LNCAP (cell line): ENCODE data around the gene CLK3.

ENCODE experiments used
- TF ChIP-seq, protein P1 (sequence below): fragments of 450-650 bp; IDR thresholded peaks from 2 replicates; pipeline ENCODE4 v1.5.1; 2017; ENCODE audit warnings: mild to moderate bottlenecking

CLK3 gene

DNA sequence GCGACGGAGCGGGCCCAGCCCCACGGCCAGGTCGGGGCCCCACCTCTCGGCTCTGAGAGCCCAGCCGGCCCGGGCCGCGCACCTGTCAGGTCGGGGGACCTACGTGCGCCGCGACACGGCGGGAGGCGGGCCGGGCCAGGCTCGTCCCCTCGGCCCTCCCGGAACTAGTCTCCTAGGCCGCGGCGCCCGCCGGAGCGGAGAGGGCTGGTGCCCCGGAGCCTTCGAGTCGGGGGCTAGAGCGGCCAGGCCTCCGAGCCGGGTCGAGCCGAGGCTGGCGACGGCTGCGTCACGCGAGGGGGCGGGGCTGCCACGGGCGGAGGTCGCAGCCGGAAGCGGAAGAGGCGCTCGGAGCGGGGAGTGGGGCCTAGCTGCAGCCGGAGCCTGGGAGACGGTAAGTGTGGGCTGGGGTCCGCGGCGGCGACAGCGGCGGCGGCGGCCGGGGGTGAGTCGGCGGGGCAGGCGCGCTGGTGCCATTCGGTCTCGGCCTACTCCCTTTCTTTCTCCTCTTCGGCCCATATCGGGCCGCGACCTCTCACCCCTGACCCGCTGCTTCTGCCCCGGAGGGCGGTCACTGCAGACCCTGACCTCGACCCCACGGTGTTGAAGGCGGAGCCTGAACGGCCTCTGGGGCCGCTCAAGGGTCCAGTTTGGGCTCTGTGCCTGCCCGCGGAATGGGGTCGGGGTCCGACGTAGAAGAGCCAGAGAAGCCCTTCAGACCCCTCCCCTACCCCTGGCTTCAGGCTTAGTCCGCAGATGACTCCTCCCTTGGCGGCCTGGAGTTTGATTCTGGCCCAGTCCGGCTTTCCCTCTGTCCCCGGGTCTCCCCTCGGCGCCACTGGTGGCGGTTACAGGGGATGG, at the start of gene CLK3:
TSS of gene CLK3 (plus strand) at position 329 of the 858 bp plus-strand sequence. CDS start 3,361 bp downstream, outside the sequence.
- TF ChIP-seq, protein P1, sequence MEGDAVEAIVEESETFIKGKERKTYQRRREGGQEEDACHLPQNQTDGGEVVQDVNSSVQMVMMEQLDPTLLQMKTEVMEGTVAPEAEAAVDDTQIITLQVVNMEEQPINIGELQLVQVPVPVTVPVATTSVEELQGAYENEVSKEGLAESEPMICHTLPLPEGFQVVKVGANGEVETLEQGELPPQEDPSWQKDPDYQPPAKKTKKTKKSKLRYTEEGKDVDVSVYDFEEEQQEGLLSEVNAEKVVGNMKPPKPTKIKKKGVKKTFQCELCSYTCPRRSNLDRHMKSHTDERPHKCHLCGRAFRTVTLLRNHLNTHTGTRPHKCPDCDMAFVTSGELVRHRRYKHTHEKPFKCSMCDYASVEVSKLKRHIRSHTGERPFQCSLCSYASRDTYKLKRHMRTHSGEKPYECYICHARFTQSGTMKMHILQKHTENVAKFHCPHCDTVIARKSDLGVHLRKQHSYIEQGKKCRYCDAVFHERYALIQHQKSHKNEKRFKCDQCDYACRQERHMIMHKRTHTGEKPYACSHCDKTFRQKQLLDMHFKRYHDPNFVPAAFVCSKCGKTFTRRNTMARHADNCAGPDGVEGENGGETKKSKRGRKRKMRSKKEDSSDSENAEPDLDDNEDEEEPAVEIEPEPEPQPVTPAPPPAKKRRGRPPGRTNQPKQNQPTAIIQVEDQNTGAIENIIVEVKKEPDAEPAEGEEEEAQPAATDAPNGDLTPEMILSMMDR: no peak

DNA sequence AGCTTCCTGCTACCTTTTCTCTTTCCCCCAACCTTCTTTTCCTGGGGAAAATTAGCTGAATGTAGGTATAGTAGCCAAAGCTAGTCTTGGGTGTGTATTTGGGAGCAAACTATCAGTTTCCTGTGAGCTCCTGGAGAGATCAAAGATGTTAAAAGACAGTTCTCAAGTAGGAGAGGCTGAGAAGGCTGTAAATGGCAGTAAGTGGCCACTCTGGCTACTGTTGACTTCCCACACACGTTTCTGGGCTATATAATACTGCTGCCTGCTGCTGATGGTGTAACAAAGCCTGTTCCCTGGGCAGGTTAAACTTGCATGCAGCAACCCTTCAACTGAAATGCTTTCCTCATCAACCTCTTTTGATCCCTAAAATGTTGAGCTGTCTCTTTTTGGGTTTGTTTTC, 47.0 kb upstream of the CLK3 start:
- TF ChIP-seq, protein P1: no peak

DNA sequence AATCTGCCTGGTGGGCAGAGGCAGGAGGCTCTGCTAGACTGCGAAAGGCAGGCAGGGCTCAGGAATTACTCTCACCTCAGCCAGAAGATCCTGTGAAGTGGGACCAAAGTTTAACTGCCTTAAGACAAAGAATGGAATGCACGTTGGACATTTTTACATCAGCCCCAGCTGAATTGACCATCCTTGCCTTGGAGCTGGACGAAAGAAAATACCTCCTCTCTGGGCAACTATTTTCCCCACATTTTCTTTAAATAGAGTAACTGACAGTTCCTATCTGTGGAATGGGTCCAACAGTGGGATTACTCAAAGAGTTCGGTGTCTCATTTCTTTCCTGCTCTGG, 45.9 kb upstream of the CLK3 start:
- TF ChIP-seq, protein P1: no peak

DNA sequence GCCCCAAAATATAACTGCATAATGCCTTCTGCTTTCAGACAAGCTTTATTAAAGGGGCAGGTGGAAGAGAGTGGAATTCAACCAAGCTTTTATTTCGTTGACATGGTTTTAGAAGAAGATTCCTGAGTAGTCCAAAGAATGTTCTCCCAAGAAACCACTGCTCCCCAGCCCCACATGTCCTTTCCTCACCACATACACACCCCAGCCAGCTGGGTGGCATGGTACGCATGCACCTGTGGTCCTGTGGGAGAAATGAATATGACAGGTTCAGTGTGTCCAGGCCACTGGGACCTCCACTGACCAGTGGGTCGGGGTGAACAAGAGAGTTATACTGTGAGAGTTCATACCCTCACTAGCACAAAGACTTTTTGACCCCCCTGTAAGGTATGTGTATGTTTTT, 44.4 kb upstream of the CLK3 start:
- TF ChIP-seq, protein P1: no peak

DNA sequence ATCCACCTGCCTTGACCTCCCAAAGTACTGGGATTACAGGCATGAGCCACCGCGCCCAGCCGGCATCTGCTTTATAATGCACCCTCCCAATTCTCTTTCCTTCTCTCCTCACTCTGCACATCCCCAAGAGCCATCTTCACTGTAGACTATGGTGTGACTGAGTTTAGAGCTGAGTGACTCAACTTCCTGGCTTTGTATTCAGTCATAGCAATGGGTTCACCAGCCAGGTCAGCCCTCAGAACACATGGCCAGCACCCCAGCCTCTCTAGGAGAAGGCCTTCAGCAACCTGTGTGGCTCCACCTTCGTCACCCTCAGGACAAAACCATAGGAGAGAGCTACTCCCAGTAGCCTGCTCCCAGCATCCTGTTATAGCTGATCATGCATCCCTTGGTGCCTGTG, 41.6 kb upstream of the CLK3 start:
- TF ChIP-seq, protein P1: no peak

DNA sequence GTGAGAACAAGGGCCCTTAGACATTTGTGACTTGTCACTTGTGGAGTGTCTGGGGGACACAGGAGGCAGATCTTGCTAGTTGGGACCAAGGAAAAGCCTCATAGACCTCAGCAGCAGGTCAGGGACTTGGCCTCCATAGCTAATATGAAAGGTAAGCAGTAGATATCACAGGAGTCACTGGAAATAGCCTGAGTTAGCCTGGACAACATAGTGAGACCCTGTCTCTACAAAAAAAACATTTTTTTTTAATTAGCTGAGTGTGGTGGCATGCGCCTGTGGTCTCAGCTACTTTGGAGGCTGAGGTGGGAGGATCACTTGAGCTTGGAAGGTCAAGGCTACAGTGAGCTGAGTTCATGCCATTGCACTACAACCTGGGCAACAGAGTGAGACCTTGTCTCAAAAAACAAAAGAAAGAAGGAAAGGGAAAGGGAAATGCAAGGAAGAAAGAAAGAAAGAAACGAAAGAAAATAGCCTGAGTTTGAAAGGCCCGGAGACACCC, 37.1 kb upstream of the CLK3 start:
- TF ChIP-seq, protein P1: no peak

DNA sequence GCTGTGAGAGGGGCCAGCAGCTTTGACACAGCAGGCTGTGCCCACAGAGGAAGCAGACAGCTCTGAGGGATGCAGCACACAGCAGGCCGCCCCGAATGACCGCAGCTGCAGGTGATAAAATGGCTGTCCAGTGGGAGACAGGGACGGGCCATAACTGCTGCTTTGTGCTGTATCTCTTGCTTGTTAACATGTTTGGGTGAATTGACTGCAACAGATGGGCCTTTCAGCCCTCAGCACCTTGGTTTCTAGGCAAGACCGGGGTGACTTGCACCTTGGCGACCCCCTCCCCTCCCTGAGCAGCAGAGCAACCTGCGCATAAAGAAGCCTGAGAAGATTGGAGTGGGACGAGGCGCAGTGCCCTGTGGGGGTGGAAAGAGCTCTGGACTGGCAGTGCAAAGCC, 36.6 kb upstream of the CLK3 start:
- TF ChIP-seq, protein P1: no peak
